Measurements from ENCODE around the gene CD3D.

CD3D gene

DNA sequence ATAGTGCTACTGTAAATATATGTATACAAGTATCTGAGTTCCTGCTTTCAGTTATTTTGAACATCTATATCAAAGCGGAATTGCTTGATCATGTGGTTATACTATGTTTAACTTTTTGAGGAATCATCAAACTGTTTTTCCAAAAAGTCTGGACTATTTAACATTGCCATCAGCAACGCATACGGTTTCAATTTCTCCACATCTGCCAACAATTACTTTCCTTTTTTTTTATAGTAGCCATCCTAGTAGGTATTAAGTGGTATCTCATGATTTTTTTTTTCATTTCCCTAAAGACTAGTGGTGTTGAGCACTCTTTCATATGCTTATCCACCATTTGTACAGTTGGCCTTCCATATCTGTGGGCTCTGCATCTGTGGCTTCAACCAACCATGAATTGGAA lies 15.6 kb upstream of the CD3D start:
- DNase-seq (ENCODE audit: low read depth), result no peak
- H3K4me3 ChIP-seq (ENCODE audit: low read depth, low read length), result no peak overlapping the region
- TF ChIP-seq, protein P1, sequence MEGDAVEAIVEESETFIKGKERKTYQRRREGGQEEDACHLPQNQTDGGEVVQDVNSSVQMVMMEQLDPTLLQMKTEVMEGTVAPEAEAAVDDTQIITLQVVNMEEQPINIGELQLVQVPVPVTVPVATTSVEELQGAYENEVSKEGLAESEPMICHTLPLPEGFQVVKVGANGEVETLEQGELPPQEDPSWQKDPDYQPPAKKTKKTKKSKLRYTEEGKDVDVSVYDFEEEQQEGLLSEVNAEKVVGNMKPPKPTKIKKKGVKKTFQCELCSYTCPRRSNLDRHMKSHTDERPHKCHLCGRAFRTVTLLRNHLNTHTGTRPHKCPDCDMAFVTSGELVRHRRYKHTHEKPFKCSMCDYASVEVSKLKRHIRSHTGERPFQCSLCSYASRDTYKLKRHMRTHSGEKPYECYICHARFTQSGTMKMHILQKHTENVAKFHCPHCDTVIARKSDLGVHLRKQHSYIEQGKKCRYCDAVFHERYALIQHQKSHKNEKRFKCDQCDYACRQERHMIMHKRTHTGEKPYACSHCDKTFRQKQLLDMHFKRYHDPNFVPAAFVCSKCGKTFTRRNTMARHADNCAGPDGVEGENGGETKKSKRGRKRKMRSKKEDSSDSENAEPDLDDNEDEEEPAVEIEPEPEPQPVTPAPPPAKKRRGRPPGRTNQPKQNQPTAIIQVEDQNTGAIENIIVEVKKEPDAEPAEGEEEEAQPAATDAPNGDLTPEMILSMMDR (IDR thresholded peaks at IDR 0.05; ENCODE audit: low read depth, low read length, missing control alignments), result no peak

DNA sequence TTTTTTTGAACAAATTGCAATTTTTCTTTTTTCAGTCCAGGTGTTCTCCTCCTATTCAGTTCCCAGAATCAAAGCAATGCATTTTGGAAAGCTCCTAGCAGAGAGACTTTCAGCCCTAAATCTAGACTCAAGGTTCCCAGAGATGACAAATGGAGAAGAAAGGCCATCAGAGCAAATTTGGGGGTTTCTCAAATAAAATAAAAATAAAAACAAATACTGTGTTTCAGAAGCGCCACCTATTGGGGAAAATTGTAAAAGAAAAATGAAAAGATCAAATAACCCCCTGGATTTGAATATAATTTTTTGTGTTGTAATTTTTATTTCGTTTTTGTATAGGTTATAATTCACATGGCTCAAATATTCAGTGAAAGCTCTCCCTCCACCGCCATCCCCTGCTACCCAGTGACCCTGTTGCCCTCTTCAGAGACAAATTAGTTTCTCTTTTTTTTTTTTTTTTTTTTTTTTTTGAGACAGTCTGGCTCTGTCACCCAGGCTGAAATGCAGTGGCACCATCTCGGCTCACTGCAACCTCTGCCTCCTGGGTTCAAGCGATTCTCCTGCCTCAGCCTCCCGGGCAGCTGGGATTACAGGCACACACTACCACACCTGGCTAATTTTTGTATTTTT lies 10.7 kb upstream of the CD3D start:
- TF ChIP-seq, protein P1 (IDR thresholded peaks at IDR 0.05; ENCODE audit: low read depth, low read length, missing control alignments), result peak; percentile 18
- no peak overlapping the region for H3K4me3 ChIP-seq (ENCODE audit: low read depth, low read length)
- DNase-seq (ENCODE audit: low read depth), result no peak

DNA sequence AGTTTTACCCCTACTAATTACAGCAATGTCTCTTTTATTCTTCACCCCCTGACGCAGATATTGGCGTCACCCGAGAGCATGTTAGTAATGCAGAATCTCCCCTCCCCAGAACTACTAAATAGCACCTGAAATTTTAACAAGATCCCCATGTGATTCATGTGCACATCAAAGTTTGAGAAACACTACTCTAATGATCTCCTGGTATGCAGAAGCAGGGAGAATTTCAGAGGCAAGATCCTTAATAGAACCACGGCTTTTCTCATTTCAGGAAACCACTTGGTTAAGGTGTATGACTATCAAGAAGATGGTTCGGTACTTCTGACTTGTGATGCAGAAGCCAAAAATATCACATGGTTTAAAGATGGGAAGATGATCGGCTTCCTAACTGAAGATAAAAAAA lies 7.0 kb upstream of the CD3D start:
- DNase-seq (ENCODE audit: low read depth), result no peak
- H3K4me3 ChIP-seq (ENCODE audit: low read depth, low read length), result no peak overlapping the region
- TF ChIP-seq, protein P1 (IDR thresholded peaks at IDR 0.05; ENCODE audit: low read depth, low read length, missing control alignments), result no peak

DNA sequence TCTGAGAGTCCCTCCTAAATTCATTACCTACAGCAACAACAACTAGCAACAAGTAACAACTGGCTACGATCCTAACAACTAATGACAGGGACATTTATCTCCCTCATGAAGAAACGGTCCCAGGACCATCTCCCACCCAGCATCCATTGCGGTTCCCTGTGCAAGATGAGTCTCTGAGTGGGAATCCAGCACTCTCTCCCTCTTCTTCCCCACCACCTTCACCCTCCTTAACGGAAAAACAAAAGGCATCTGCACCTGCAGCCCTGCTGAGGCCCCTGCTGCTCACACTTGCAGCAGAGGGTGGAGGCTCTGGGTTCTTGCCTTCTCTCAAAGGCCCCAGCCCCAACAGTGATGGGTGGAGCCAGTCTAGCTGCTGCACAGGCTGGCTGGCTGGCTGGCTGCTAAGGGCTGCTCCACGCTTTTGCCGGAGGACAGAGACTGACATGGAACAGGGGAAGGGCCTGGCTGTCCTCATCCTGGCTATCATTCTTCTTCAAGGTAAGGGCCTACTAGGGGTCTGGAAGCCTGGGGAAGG lies 1.5 kb upstream of the CD3D start, which contains the start of gene CD3G:
Gene CD3G (plus strand): TSS at position 364 of the 535 bp plus-strand sequence. CDS start 80 bp downstream, at position 444.
- TF ChIP-seq, protein P1 (IDR thresholded peaks at IDR 0.05; ENCODE audit: low read depth, low read length, missing control alignments), result no peak
- no peak within 1 kb of the TSS for H3K4me3 ChIP-seq (ENCODE audit: low read depth, low read length)
- DNase-seq (ENCODE audit: low read depth), result no peak

DNA sequence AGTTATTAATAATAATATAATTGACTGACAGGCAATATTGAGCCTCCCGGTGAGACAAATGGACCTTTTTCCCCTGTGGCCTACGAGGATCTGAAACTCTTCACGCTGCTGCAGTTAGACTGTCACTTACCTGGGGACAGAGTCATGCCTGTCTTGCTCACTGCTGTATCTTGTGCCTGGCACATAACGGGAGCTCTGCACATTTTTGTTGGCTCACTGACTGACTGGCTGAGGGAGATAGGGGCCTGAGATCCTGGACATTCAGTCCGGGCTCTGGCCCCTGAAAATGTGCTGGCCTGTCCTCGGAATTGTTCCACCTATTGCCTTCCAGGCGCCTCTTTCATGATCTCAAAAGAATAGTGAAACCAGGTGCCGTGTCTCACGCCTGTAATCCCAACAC lies 743 bp upstream of the CD3D start:
- TF ChIP-seq, protein P1 (IDR thresholded peaks at IDR 0.05; ENCODE audit: low read depth, low read length, missing control alignments), result no peak
- H3K4me3 ChIP-seq (ENCODE audit: low read depth, low read length), result no peak overlapping the region
- no peak for DNase-seq (ENCODE audit: low read depth)

DNA sequence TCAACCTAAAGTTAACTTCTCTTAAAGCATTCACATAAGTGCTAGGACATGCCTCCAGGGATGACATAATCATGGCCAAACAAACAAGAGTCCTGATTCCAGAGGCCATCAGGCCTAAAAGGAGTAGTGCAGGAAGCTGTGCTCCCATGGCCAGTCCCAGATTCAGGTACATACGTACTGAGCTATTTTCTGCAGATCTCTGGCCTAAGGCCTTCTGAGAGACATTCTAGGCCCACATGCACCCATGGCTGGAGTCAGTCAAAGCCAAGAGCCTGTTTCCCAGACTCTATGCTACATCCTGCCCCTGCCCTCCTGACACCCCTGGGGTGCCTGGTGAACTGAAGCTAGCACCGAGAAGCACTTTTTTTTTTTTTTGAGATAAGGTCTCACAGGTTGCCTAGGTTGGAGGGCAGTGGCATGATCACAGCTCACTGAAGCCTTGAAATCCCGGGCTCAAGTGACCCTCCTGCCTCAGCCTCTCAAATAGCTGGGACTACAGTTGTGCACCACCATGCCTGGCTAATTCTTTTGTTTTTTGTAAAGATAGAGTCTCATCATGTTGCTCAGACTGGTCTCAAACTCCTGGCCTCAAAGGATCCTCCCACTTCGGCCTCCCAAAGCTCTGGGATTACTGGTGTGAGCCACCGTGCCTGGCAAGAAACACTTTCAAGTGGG lies 553 bp downstream of the CD3D start:
- no peak for DNase-seq (ENCODE audit: low read depth)
- TF ChIP-seq, protein P1 (IDR thresholded peaks at IDR 0.05; ENCODE audit: low read depth, low read length, missing control alignments), result no peak
- H3K4me3 ChIP-seq (ENCODE audit: low read depth, low read length), result no peak overlapping the region

All from GM12864 (cell line).